Hepatic stellate cell (primary cell): ENCODE data around the gene TGM2.
A peak's percentile ranks its signal among the peaks of the same experiment; 100 is the strongest.

ENCODE experiments used
- DNase-seq: peaks from one replicate; pipeline ENCODE4 v3.0.0; 2011; ENCODE audit warnings: low spot score

The TGM2 gene

DNA sequence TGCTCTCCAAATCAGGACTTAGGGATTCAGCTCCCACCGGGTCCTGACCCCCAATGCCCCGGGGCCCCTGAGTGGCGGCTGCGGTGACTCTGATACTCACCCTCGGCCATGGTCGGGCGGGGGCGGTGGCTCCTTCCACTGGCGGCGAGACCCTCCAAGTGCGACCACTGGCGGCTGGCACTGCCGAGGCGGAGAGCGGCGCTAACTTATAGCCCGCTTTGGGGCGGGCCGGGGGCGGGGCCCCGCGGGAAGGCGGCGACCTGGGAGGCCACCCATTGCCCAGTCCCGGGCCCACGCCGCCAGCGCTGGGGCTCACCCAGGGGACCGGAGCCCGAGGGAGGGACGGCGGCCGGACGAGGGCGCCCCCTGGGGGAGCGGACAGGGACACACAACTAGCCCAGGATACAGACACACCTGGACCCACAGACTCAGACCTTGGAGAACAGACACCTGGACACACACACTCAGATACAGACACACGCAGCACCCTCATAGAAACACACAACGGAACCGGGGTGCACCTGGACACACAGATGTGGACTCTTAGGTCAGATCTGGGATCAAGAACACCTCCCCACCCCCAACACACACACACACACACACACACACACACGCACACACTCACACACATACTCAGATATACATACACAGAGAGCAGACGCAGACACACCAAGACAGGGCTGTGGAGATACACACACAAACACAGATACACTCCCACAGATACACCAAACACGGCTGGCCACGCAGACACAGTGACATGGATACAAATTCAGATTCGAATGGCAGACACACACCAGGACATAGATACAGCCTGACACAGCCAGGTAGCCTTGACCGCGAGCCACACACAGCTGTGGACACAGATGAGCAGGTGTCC is at the start of gene TGM2:
TGM2 (minus strand) TSS at position 182 of the 877 bp plus-strand sequence; CDS start at position 110, 72 bp downstream.
- peak; percentile 55 for DNase-seq

DNA sequence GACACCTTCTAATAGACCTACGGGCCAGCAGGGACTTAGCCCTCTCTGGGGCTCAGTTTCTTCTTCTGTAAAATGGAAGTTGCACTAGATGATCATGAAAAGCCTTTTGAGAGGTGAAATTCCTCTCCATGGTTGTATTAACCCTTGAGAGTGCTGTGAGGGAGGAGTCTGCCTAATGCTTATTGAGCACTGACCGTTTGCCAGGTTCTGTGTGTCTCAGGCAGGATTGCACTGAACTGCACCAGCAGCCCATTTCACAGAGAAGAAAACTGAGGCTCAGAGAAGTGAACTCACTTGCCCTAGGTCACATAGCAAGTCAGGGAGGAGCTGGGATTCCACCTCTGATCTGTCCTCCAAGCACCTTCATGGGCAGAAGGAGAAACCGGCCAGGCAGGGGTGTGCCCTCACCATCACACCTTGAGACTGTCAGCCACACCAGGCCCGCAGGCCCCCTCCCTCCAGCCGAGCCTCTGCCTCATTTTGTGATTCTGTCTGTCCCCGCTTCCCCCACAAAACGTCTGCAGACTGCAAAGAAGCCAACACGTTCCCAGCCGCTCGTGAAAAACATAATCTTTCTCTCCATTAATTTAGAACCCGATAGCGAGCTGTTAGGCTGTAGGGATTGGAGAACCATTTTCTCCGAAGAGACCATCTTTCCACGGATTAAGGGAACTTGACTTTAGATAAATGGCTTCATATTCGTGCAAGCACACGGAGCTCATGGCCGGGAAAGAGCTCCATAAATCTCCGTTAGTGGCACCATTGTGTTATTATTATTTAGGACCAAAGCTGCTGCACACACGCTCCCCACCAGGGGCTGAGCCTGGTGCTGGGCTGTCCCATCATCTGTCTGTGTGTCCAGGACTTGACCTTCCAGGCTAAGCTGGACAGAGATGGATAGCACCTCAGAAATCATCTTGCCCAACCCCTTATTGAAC is 49.5 kb upstream of the TGM2 start:
- no peak for DNase-seq

DNA sequence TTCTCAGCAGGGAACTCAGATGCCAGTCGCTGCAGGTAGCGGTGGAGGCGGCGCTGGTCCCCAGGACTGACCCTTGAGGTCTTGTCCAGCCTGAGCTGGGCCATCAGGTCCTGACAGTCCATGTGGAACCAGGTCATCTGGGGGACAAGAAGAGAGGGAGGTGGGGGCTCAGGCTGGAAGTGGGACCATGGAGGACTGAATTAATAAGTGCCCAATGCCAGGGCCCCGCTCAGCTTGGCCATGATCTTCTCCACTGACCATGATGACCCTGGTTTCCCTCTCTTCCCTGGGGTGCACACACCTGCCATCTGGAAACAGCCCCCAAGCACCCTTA is 48.5 kb upstream of the TGM2 start:
- DNase-seq: no peak

DNA sequence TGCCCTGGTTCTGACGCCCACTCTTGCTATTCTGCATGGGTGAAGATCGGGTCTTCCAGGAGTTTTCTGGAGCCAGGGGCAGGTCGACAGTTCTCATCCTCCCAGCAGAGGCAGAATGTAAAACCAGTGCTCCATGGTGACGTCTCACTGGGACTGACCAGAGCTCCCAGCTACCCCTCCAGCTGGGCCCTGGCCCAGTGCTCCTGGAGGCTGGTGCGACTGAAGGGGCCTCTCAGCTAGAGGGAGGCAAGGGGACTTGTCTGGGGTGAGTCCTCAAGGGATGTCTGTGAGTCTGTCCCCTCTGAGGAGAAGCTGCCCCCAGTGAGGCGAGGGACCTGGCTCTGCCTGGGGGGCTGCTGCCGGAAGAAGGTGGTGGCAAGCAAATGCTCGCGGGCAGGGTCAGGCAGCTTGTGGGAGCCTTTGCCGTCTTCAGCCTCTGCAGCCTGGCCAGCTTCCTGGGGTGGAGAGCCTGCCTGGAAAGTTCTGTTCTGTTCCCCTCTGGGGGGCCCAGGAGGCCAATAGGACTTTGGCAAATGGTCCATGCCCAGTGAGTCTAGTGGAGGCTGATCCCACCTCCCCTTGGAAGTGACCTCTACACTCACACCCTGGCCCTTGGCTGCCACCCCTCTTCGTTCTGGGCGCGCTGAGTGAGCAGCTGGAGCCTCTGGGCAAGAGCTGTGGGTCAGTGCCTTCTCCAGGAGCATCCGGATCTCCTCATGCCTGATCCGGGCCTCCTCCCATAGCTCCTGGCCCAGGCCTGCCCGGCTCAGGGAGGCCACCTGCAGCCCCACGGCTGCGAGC is 47.9 kb upstream of the TGM2 start:
- no peak for DNase-seq

- DNase-seq: no peak
Measured at GRCh38 chr20:38211200-38212097, 46.4 kb upstream of the TGM2 start.

- no peak for DNase-seq
Measured at GRCh38 chr20:38210741-38211140, 45.7 kb upstream of the TGM2 start.

- DNase-seq: no peak
Measured at GRCh38 chr20:38209736-38210405, 44.8 kb upstream of the TGM2 start.

DNA sequence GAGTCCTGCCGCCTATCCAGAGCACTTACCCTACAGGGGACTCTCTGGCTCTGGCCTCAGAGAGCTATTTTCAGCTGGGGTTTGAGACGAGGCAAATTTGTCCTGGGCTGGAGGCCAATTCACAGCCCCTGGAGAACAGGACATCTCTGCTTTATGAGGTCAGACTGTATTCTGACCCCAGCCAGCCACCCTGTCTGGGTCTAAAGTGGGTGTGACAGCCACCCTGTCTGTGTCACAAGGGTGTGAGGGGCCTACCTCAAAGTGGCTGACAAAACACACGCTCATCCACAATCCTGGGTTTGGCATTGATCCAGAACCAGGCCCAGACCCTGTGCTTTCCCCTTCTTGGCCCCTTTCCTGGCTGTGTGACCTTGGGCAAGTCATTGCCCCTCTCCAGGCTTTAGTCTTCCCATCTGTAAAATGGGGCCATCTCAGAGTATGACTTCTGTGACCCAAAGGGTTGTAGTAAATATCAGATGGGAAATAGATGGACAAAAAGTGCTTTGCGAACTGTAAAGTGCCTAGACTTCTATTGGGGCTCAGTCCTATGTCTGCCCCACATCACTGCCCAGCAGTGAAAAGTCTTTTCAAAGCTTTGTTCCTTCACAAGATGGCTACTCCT is 44.1 kb upstream of the TGM2 start:
- no peak for DNase-seq

- no peak for DNase-seq
Measured at GRCh38 chr20:38208523-38208922, 43.5 kb upstream of the TGM2 start.

DNA sequence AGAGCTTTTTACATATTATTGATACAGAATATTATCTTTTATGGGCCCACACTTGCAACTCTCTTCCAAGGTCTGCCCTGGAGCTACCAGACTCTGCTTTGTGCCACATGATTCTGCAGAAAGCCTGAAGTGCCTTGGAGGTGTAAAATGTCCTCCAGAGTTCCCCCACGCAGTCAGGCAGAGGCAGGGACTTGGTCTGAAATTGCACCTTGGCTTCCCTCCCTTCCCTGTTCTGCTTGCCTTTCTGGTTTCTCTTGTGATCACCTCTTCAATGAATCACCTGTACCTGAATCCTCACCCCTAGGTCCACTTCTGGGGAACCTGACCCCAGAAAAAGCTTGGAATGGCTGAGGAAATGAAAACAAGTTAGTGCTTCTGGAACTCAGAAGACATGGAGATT is 43.0 kb upstream of the TGM2 start:
- DNase-seq: no peak

GRCh38 chr20:38207621-38208020 is 42.6 kb upstream of the TGM2 start:
- no peak for DNase-seq

DNA sequence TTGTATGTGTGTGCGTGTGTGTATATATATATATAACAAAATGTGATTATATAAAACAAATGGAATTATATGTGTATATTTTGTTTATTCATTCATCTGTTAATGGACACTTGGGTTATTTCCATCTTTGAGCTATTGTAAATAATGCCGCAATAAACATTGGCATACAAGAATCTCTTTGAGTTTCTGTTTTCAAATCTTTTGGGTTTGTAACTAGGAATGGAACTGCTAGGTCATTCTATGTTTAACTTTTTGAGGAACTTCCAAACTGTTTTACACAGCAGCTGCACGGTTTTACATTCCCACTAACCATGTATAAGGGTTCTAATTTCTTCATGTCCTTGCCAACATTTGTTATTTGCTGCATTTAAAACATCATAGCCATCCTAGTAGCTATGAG is 39.9 kb upstream of the TGM2 start:
- no peak for DNase-seq

GRCh38 chr20:38203981-38204357 is 38.9 kb upstream of the TGM2 start:
- no peak for DNase-seq

- no peak for DNase-seq
Measured at GRCh38 chr20:38203337-38203980, 38.4 kb upstream of the TGM2 start.

DNA sequence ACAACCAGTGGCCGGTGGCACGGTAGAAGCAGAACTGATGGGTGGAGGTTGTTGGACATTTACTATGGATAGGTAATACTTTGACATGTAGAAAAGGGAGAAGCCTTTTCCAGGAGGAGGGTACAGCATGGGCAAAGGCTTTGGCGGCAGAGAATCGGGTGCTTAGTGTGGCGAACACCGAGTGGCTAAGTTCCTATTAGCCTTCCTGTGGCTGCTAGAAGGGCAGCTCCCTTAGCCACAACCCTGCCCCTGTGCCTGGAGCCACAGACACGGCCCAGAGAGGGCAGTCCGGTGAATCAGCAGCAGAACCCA is 37.9 kb upstream of the TGM2 start:
- no peak for DNase-seq

GRCh38 chr20:38202153-38202981 is 37.3 kb upstream of the TGM2 start:
- no peak for DNase-seq

DNA sequence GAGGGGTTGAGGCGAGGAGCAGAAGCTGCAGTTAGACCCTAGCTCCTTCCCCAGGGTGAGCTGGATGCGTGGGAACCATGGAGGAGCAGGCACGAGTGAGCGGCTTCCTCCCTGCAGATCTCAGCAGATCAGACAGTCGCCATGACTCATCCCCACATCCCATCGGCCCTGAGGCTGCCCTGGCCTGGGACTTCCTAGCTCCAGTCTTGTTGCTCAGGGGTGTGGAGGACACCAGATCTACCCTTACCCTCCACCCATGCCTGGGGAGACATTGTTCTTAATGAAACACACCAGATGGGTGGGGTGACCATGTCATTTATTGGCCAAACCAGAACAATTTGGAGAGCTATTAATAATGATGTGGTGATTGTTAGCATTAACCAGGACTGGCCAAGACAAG is 36.3 kb upstream of the TGM2 start:
- peak; percentile 88 for DNase-seq

- no peak for DNase-seq
Measured at GRCh38 chr20:38200646-38201045, 35.6 kb upstream of the TGM2 start.
